ENCODE data around the gene PKD2L1. TPM values are rescaled to one million over a fixed set of nuclear protein-coding genes. Genes with fewer than 3 reads are reported as not detected.
"Not testable (repeated sequence)": the region's sequence is repeated elsewhere in the genome, so short reads cannot be mapped to it uniquely, and the experiment has no call there.

Gene PKD2L1
- polyA plus RNA-seq, 1 donor from 2014 or later: not detected

DNA sequence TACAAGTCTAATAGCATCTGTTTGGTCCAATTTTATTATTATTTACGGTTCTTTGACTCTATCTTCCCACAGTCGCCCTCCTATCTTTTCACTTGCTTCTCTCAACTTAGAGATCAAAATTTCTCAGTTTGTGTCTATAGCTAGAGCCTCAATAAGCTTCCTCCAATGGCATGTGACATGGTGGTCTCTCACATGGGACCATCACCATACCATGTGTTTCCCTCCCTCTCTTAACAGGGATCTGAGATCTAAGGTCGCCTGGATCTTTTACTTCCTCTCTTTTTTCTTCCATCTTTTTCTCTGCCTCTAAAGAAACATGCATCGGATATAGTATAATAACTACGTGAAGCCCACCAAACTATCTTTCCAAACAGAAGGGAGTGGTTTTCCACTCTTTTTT, 1.8 kb downstream of the PKD2L1 start:
- Mint-ChIP-seq H3K4me1 (peaks cover 15 to 20% (median 19%) of the 10 kb centered on the region in 3 donors), H3K27me3 (peaks cover 9% of the 10 kb centered on the region), H3K36me3 (no peaks in the 10 kb centered on the region), H3K4me3 (no peak overlapping the region), H3K27ac (no peak overlapping the region), H3K9me3 (peaks cover 0 to 3% (median 0%) of the 10 kb centered on the region in 3 donors)

DNA sequence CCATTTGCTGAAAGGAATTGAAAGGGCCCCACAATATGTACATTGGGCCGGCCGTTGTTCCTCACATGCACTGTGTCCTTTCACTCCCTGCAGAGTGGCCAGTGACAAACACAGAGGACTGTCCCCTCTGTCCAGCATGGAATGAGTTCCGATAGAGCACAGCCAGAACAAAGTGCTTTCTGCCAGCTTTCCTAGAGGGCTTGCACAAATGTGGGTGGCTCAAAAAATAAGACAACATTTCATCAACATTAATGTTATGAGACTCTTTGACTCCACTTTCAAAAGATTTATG, 2.4 kb downstream of the PKD2L1 start:
- peaks cover 0 to 3% (median 0%) of the 10 kb centered on the region in 3 donors for H3K9me3 Mint-ChIP-seq
- peak overlapping the region in 1 of 3 donors; percentile 94 for H3K27ac Mint-ChIP-seq
- peaks cover 15 to 20% (median 19%) of the 10 kb centered on the region in 3 donors for H3K4me1 Mint-ChIP-seq
- H3K27me3 Mint-ChIP-seq: peaks cover 8% of the 10 kb centered on the region
- H3K36me3 Mint-ChIP-seq: no peaks in the 10 kb centered on the region
- no peak overlapping the region for H3K4me3 Mint-ChIP-seq

DNA sequence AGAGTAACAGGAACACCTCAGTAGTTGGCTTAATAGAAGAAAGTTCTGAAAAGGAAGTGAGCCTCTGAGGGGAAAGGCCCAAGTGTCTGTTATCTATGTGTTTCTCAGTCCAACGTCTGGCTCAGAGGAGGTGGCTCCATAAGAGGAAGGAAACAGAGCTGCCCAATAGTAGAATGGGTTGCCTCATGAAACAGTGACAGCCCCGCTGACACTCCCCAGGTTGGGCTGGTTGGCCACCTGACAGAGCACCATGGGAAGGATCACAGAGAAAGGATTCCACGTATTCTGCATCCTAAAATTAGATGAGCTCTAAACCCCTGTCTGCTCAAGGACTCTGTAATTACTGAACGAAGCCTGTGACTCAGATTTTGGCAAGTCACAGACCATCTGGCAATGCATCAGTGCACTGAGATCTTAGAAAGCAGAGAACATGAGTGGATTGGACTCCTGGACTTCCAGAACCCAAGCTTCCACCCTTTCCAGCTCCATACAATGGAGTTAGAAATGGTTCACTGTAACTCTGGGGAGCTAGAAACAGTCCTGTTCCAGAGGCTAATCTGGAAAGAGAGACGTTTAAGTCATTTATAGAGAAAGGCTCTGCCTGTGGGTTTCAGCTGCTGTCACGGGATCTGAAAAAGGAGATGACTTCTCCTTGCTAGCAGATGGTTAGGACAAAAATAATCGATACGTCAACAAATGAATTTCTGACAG, 2.9 kb downstream of the PKD2L1 start:
- Mint-ChIP-seq H3K4me3 (peak overlapping the region in 3 of 4 donors; percentile 1 to 83 (median 63)), H3K36me3 (no peaks in the 10 kb centered on the region), H3K9me3 (peaks cover 0 to 3% (median 0%) of the 10 kb centered on the region in 3 donors), H3K4me1 (peaks cover 15 to 20% (median 19%) of the 10 kb centered on the region in 3 donors), H3K27me3 (peaks cover 8% of the 10 kb centered on the region), H3K27ac (peak overlapping the region; percentile 54 to 95 (median 94))

DNA sequence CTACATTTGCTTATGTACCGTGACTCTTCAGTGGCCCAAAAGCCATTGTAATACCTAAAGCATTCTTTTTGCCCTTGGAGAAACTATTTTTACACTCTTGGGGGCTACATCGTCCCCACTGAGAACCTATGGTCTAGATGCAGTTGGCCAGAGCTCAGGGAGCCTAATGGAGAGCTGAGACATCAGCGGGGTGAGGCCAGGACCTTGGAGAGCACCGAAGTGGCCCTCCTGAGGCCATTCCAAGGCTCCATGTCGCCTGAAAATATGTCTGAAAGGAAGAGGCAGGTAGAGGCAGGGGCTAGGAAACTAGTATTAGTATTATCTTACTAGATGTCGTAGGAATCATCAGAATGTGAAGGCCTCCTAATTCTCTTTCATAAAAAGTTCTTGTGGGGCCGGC, 4.9 kb downstream of the PKD2L1 start:
- H3K36me3 Mint-ChIP-seq: no peaks in the 10 kb centered on the region
- peak overlapping the region in 1 of 3 donors; percentile 95 for H3K27ac Mint-ChIP-seq
- peaks cover 15 to 20% (median 19%) of the 10 kb centered on the region in 3 donors for H3K4me1 Mint-ChIP-seq
- H3K27me3 Mint-ChIP-seq: peaks cover under 1% of the 10 kb centered on the region
- H3K4me3 Mint-ChIP-seq: no peak overlapping the region
- no peaks in the 10 kb centered on the region for H3K9me3 Mint-ChIP-seq

DNA sequence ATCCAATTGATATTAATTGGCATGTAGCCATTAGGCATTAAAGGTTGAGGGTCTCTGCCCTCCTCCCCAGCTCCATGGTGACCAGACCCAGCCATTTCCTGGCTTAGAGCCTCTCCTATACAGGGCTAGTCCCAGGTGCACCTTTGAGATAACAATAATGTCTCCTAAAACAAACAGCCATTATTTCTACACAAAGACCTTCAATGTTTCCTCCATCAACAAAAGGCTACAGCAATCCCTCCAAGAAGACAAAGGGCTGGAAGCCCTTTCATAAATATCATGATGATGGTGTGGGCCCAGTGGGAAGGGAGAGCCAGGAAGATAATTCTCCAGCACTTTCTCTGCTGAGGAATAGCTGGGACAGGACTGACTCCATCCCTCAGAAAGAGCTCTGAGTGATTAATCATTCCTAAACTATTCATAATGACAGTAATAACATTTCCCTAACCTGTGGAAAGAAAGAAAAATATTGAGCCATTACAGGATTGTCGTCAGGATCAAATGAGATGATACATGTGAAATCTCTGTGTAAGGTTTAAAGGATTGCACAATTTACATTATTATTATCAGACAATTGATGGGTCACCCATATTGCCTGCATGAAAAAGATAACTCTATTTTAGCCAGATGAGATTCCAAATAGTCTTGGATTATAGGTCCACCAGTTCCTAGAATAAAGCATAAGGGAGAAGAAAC, 10.2 kb downstream of the PKD2L1 start:
- Mint-ChIP-seq H3K27me3 (peaks cover 20% of the 10 kb centered on the region), H3K27ac (no peak overlapping the region), H3K36me3 (no peaks in the 10 kb centered on the region), H3K4me1 (no peaks in the 10 kb centered on the region), H3K4me3 (no peak overlapping the region), H3K9me3 (no peaks in the 10 kb centered on the region)

DNA sequence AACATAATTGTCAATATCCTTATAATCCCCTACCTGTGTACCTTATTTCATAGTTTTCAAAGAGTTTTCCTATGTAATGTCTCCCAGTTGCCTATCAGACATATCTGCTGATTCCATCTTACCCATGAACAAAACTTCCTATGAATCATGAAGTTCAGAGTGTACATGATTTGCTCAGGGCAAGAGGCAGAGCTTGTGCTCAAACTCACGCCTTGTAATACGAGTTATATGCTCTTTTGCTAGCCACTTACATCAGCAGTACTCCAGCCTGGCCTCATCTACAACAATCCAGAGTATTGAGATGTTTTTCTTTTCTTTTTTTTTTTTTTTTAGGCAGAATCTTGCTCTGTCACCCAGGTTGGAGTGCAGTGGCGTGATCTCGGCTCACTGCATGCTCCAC, 11.8 kb downstream of the PKD2L1 start:
- peaks cover 26% of the 10 kb centered on the region for H3K27me3 Mint-ChIP-seq

DNA sequence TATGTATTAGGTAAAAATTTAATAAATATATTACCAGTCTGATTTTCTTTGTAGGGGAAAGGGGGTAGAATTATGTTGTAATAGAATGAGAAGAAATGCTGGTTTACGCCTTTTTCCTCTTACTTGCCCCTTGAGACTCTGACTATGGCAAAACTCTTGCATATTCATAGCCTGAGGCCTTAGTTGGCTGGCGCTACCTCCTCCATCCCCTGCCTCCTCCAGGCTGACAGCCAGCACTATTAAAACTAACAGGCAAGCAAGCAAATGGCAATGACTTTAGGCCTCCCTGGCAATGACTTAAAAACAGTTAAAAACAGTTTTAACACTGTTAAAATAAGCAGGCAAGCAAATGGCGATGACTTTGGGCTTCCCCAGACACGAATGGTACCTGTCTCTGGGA, 14.4 kb downstream of the PKD2L1 start:
- H3K4me3 Mint-ChIP-seq: no peak overlapping the region
- H3K9me3 Mint-ChIP-seq: peaks cover 0 to 3% (median 0%) of the 10 kb centered on the region in 3 donors
- H3K36me3 Mint-ChIP-seq: no peaks in the 10 kb centered on the region
- H3K27ac Mint-ChIP-seq: no peak overlapping the region
- H3K4me1 Mint-ChIP-seq: no peaks in the 10 kb centered on the region
- H3K27me3 Mint-ChIP-seq: peaks cover 35% of the 10 kb centered on the region

More for the DNA sequence above, 11.8 kb downstream of the PKD2L1 start:
- H3K4me1 Mint-ChIP-seq: no peaks in the 10 kb centered on the region
- no peak overlapping the region for H3K4me3 Mint-ChIP-seq
- no peaks in the 10 kb centered on the region for H3K36me3 Mint-ChIP-seq
- no peaks in the 10 kb centered on the region for H3K9me3 Mint-ChIP-seq
- no peak overlapping the region for H3K27ac Mint-ChIP-seq

DNA sequence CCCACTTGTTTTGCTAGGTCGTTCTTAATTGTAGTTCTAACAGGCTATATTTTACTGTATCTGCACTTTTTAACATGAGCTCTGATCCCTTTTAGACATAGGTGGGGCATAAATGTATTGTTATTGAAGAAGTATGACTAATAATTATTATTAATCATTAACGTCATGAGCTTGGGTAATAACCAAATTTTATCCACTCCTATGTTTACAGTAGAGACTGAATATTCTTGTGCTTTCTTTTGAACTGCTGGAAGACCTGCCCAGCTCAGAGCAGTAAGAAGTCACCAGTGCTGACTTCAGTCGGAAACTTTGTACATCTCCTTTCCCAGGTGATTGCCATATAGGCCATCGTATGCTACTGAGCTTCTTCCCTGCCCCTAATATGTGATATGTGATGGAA, 18.7 kb downstream of the PKD2L1 start:
- Mint-ChIP-seq H3K4me1 (no peaks in the 10 kb centered on the region), H3K4me3 (no peak overlapping the region), H3K27ac (no peak overlapping the region), H3K27me3 (peaks cover 24% of the 10 kb centered on the region), H3K36me3 (no peaks in the 10 kb centered on the region), H3K9me3 (peaks cover 0 to 3% (median 0%) of the 10 kb centered on the region in 3 donors)

DNA sequence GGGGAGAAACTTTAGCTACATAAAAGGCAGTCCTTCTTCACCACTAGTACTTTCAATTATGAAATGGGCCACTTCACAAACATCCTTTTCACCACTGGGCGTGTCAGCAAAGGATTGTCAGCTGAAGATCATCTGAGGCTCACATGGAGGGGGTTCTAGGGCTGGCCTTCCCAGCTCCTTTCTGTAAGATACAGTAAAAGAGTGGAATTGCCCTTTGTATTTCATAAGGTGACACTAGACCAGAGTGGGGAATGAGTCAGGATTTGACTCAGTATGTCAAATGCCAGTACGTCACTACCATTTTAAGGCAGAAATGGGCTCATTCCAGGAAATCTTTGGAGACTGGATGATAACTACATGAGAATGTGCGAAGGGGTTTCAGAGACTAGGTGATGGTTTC, 22.3 kb downstream of the PKD2L1 start:
- no peaks in the 10 kb centered on the region for H3K36me3 Mint-ChIP-seq
- H3K4me1 Mint-ChIP-seq: no peaks in the 10 kb centered on the region
- peaks cover 0 to 3% (median 0%) of the 10 kb centered on the region in 3 donors for H3K9me3 Mint-ChIP-seq
- H3K27me3 Mint-ChIP-seq: peaks cover 28% of the 10 kb centered on the region
- H3K4me3 Mint-ChIP-seq: no peak overlapping the region
- no peak overlapping the region for H3K27ac Mint-ChIP-seq

DNA sequence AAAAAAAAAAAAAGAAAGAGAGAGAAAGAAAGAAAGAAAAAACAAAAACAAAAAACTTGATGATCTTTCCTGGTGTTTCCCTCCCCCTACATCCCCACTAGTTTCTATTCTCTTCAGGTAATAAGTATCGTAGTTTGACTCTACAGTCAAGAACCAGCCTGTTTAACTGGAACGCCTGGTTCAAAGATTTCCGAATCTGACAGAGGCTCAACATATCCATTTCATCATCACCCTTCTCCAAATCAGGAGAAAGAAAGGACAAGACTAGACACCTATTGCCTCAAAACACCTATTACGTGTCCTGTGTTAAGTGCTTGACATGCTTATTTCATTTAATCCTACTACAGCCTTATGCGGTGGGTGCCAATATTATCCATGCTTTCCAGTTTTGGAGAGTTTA, 23.2 kb downstream of the PKD2L1 start:
- Mint-ChIP-seq H3K4me3 (no peak overlapping the region), H3K4me1 (no peaks in the 10 kb centered on the region), H3K9me3 (peaks cover 0 to 1% (median 0%) of the 10 kb centered on the region in 3 donors), H3K27ac (no peak overlapping the region), H3K36me3 (no peaks in the 10 kb centered on the region), H3K27me3 (peaks cover 22% of the 10 kb centered on the region)

DNA sequence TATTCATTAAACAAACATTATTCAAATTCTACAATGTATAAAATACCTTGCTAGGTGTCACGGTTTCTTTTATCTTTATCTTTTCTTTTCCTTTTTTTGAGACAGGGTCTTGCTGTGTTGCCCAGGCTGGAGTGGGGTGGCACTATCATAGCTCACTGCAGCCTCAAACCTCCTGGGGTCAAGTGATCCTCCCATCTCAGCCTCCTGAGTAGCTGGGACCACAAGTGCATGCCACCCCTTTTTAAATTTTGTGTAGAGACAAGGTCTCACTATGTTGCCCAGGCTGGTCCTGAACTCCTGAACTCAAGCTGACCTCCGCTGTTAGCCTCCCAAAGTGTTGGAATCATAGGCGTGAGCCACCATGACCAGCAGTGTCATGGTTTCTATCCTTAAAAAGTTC, 25.6 kb downstream of the PKD2L1 start:
- Mint-ChIP-seq H3K27me3 (peaks cover 21% of the 10 kb centered on the region), H3K4me3 (no peak overlapping the region), H3K36me3 (no peaks in the 10 kb centered on the region)

DNA sequence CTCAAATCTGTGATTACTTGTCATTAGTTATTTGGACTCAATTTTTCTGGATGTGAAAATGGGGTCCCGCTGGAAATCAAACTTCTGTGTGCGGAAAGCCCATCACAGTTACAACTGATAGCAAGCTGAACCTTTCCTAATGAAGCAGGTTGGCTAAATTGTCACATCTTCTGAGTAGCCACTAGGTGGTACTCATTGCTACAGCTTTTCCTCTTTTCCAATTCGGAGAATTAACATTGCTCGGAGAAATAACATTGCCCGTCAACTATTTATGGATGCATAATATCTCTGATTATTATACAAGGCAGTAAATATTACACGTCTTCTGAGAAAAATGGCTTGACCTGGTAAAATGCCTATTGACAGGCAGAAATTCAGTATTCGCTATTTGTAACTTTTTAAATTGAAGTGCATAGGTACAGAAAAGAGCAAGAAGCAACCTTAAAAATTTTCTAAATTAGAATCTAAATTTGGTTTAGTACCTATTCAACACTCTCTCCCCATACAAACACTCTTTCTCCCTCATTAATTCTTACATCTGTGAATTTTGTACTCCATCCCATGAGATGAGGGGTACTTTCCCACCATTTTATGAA, 26.2 kb downstream of the PKD2L1 start:
- Mint-ChIP-seq H3K9me3 (peaks cover 0 to 4% (median 2%) of the 10 kb centered on the region in 3 donors), H3K4me1 (no peaks in the 10 kb centered on the region), H3K36me3 (no peaks in the 10 kb centered on the region), H3K27ac (no peak overlapping the region), H3K4me3 (no peak overlapping the region), H3K27me3 (peaks cover 21% of the 10 kb centered on the region)

More for the DNA sequence above, 25.6 kb downstream of the PKD2L1 start:
- H3K27ac Mint-ChIP-seq: no peak overlapping the region
- H3K4me1 Mint-ChIP-seq: no peaks in the 10 kb centered on the region
- peaks cover 0 to 4% (median 2%) of the 10 kb centered on the region in 3 donors for H3K9me3 Mint-ChIP-seq

DNA sequence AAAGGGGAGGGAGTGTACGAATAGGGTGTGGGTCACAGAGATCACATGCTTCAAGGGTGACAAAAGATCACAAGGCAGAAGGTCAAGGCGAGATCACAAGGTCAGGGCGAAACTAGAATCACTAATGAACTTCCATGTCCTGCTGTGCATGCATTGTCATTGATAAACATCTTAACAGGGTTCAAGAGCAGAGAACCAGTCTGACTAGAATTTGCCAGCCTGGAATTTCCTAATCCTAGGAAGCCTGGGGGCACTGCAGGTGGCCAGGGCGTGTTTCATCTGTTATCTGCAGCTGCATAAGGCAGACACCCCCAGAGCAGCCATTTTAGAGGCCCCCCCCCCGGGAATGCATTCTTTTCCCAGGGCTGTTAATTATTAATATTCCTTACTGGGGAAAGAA, 28.9 kb downstream of the PKD2L1 start:
- H3K4me1 Mint-ChIP-seq, H3K27ac Mint-ChIP-seq, H3K4me3 Mint-ChIP-seq, H3K36me3 Mint-ChIP-seq, H3K9me3 Mint-ChIP-seq: not testable (repeated sequence)
- H3K27me3 Mint-ChIP-seq: peaks cover 17% of the 10 kb centered on the region

DNA sequence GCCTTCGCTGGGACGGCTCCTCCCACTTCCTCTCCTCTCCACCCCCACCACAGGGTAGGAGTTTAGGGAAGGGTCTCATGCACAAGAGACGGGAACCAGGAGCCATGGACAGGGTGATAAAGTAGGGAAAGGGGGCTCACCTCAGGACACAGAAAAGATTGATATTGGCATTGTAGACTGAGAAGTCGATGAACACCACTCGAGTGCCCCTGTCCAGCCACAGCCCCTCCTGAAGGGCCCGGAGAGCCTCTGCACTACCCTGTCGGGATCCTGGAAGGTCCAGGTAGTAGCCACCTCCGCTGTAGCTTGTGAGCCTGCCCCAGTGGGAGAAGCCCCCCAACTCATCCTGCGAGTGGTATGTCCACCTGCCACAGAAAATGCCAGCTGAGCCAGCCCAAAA, 32.8 kb downstream of the PKD2L1 start:
- Mint-ChIP-seq H3K4me1 (peaks cover 0 to 3% (median 0%) of the 10 kb centered on the region in 3 donors), H3K27ac (no peak overlapping the region), H3K4me3 (no peak overlapping the region), H3K36me3 (no peaks in the 10 kb centered on the region), H3K27me3 (peaks cover 8% of the 10 kb centered on the region), H3K9me3 (peaks cover 0 to 4% (median 2%) of the 10 kb centered on the region in 3 donors)

DNA sequence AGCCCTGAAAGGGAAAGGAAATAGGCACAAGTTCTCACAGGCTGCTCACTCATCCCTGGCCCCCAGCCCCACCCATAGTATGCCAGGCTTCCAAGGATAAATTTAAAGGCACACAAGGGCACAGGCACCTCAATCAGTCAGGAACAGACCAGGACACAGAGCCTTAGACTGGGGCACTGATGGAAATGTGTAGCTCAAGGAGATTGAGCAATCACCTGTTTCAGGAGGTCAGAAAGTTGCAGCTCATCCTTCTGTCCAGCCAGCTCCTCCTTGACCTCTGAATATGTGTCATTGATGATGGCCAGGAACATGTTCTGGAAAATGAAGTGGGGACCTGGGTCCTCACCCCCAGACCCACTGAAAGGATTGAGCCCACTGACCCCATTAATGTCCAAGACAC, 37.0 kb downstream of the PKD2L1 start:
- no peak overlapping the region for H3K27ac Mint-ChIP-seq
- H3K27me3 Mint-ChIP-seq: peaks cover 4% of the 10 kb centered on the region
- H3K4me1 Mint-ChIP-seq: peaks cover 0 to 3% (median 0%) of the 10 kb centered on the region in 3 donors
- no peaks in the 10 kb centered on the region for H3K36me3 Mint-ChIP-seq
- no peaks in the 10 kb centered on the region for H3K9me3 Mint-ChIP-seq
- no peak overlapping the region for H3K4me3 Mint-ChIP-seq
